Kidney (tissue), 14 donors: ENCODE results near the gene HBQ1. TPM values are rescaled to one million over a fixed set of nuclear protein-coding genes. Genes with fewer than 3 reads are reported as not detected.

Experiments
- DNase-seq, 5 donors: peaks; one replicate each; pipeline ENCODE4 v3.0.0-alpha.2; 2013 to 2020
- FAIRE-seq: peaks from 2 replicates; lab custom pipeline; 2012; peaks lifted over from hg19 to GRCh38; lab: Jason Lieb, UNC
- H3K27ac ChIP-seq, 2 donors: one replicate each; pipeline ENCODE4 v1.7.0; 2013; ENCODE audit warnings: low read depth in 2 of 2, low read length in 2 of 2, inconsistent platforms in 1 of 2
- H3K27me3 ChIP-seq: one replicate; pipeline ENCODE4 v1.7.1; 2013; ENCODE audit warnings: low read length, inconsistent platforms; ENCODE audit not compliant: control insufficient read depth, insufficient read depth
- H3K36me3 ChIP-seq, 3 donors: one replicate each; pipeline versions ENCODE4 v1.7.0 to v1.7.1; 2013; ENCODE audit warnings: low read length in 3 of 3, control low read depth in 1 of 3, inconsistent platforms in 1 of 3; ENCODE audit not compliant: insufficient read depth in 3 of 3, control insufficient read depth in 2 of 3
- H3K4me1 ChIP-seq, 3 donors: one replicate each; pipeline versions ENCODE4 v1.7.0 to v1.7.1; 2013; ENCODE audit warnings: low read length in 3 of 3, inconsistent platforms in 1 of 3, low read depth in 1 of 3; ENCODE audit not compliant: control insufficient read depth in 2 of 3, insufficient read depth in 2 of 3
- H3K4me3 ChIP-seq, 3 donors: one replicate each; pipeline versions ENCODE4 v1.7.0 to v1.8.1; 2013; ENCODE audit warnings: low read length in 3 of 3, control low read depth in 1 of 3, inconsistent platforms in 1 of 3
- H3K9ac ChIP-seq, 3 donors: one replicate each; pipeline versions ENCODE4 v1.7.0 to v1.7.1; 2013; ENCODE audit warnings: low read length in 3 of 3, control low read depth in 1 of 3, inconsistent platforms in 1 of 3
- H3K9me3 ChIP-seq, 3 donors: one replicate each; pipeline versions ENCODE4 v1.7.0 to v1.7.1; 2013; ENCODE audit warnings: low read length in 3 of 3, control low read depth in 1 of 3, inconsistent platforms in 1 of 3; ENCODE audit not compliant: control insufficient read depth in 2 of 3, insufficient read depth in 1 of 3
- CTCF ChIP-seq: IDR thresholded peaks from 3 replicates; pipeline ENCODE4 v1.5.1; 2012; ENCODE audit warnings: mild to moderate bottlenecking, moderate library complexity, borderline replicate concordance; ENCODE audit not compliant: insufficient read depth; ENCODE audit errors: extremely low read depth
- intact Hi-C: fragments of 100-400 bp; cut with DNase I; formaldehyde crosslinking; loops from one replicate; pipeline ENCODE4 v1.11.1; 2022
- polyA plus RNA-seq: library from polyadenylated mRNA; stranded (reverse); fragments of 350-450 nt; fragmentation: Illumina TruSeq; extraction: RNeasy Lipid Tissue Mini Kit (QIAGEN cat#74804); gene quantifications from one replicate; pipeline ENCODE4 v1.2.3, GENCODE V29; 2014; ENCODE audit warnings: low read depth, low replicate concordance; ENCODE audit not compliant: insufficient read depth
- total RNA-seq: library from RNA; stranded (reverse); fragmentation: NEBNext Ultra II Directional; extraction: Animal tissue kit (Norgen Biotek cat#: 25700); gene quantifications from one replicate; pipeline ENCODE4 v1.2.1, GENCODE V29; 2021
- donor health status: control.
- donor health status: control.
- donor health status: control.
- donor health status: control.
- donor health status: control.
- donor health status: DM: yes; HTN: yes; CAD: no.
- donor health status: Normal renal cell carcinoma (clear cell type).

The HBQ1 gene
- total and polyA plus RNA-seq, 2 donors from 2014 or later = not detected

GRCh38 chr16:189604-190186, 9.4 kb downstream of the HBQ1 start:
- intact Hi-C loops = no loop called here
- no peak overlapping the region for H3K9ac ChIP-seq
- no peak overlapping the region for H3K27ac ChIP-seq
- no peak for FAIRE-seq
- H3K27me3 ChIP-seq = no peaks in the 10 kb centered on the region
- H3K4me1 ChIP-seq = no peaks in the 10 kb centered on the region
- no peak overlapping the region for H3K4me3 ChIP-seq
- no peak for DNase-seq
- no peaks in the 10 kb centered on the region for H3K9me3 ChIP-seq
- TF ChIP-seq CTCF = no peak
- H3K36me3 ChIP-seq = peaks cover 4 to 51% (median 36%) of the 10 kb centered on the region in 3 donors

GRCh38 chr16:191831-192230, 11.6 kb downstream of the HBQ1 start:
- H3K36me3 ChIP-seq = peaks cover 4 to 65% (median 43%) of the 10 kb centered on the region in 3 donors
- H3K27ac ChIP-seq = no peak overlapping the region
- H3K4me1 ChIP-seq = no peaks in the 10 kb centered on the region
- DNase-seq (no peak), FAIRE-seq (no peak)
- no peak overlapping the region for H3K4me3 ChIP-seq
- TF ChIP-seq CTCF = no peak
- no peaks in the 10 kb centered on the region for H3K9me3 ChIP-seq
- H3K27me3 ChIP-seq = no peaks in the 10 kb centered on the region
- H3K9ac ChIP-seq = no peak overlapping the region
- intact Hi-C loops = no loop called here

- no peaks in the 10 kb centered on the region for H3K27me3 ChIP-seq
- no peak overlapping the region for H3K9ac ChIP-seq
- intact Hi-C loops = no loop called here
- FAIRE-seq (no peak), DNase-seq (no peak)
- no peaks in the 10 kb centered on the region for H3K4me1 ChIP-seq
- no peak overlapping the region for H3K4me3 ChIP-seq
- peaks cover 4 to 67% (median 43%) of the 10 kb centered on the region in 3 donors for H3K36me3 ChIP-seq
- no peak overlapping the region for H3K27ac ChIP-seq
- no peaks in the 10 kb centered on the region for H3K9me3 ChIP-seq
- no peak for TF ChIP-seq CTCF
Measured at GRCh38 chr16:192686-193085, 12.4 kb downstream of the HBQ1 start.

- Histone ChIP-seq H3K9ac (no peak overlapping the region), H3K27ac (no peak overlapping the region), H3K9me3 (no peaks in the 10 kb centered on the region), H3K4me1 (no peaks in the 10 kb centered on the region), H3K27me3 (no peaks in the 10 kb centered on the region), H3K4me3 (no peak overlapping the region), H3K36me3 (peaks cover 6 to 70% (median 45%) of the 10 kb centered on the region in 3 donors)
- intact Hi-C loops = no loop called here
- DNase-seq (no peak), FAIRE-seq (no peak)
- TF ChIP-seq CTCF = no peak
Measured at GRCh38 chr16:193441-193840, 13.2 kb downstream of the HBQ1 start.
